GM18511 (cell line): ENCODE data around the gene ETS1.

ENCODE experiments used
- ATAC-seq: cut with Tn5 transposase; IDR thresholded peaks from one replicate; pipeline ENCODE4 v1.9.1; 2021; ENCODE audit warnings: mild to moderate bottlenecking, moderate library complexity; ENCODE audit not compliant: unreplicated experiment

Gene ETS1

DNA sequence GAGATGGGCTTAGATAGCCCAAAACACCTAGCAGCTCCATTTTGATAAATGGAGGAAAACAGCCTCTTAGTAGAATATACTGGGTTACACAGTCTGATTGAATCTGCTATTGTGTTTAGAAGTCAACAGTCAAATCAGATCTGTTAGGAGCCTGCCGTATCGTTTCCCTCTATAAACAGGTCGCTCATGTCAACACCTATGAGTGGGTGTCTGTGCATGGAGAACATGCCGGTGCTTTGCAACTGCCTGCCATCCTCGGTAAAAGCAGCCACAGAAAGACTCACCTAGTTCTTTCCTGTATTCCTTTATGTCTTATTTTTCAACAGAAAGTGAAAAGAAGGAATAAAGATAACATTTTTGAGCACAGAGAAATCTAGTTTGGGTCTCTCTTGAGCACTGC is 99.4 kb downstream of the ETS1 start:
- no peak for ATAC-seq

DNA sequence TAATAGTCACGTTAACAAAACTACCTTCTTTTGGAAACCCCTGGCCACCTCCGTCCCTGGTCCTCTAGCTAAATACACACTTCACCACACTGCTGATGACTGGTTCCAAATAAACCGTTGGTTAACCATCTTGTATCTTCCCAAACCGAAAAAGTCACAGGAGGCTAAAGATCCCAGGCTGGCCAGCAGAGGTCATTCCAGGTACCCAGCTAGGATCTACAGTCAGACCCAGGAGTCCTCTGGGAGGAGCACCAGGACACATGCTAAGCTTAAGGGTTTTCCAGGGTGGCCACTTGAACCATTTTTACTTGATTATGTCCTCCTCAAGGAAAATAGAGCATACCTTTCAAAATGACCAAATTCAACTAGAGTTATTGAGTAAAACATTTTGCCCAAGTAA is 103.2 kb downstream of the ETS1 start:
- no peak for ATAC-seq

DNA sequence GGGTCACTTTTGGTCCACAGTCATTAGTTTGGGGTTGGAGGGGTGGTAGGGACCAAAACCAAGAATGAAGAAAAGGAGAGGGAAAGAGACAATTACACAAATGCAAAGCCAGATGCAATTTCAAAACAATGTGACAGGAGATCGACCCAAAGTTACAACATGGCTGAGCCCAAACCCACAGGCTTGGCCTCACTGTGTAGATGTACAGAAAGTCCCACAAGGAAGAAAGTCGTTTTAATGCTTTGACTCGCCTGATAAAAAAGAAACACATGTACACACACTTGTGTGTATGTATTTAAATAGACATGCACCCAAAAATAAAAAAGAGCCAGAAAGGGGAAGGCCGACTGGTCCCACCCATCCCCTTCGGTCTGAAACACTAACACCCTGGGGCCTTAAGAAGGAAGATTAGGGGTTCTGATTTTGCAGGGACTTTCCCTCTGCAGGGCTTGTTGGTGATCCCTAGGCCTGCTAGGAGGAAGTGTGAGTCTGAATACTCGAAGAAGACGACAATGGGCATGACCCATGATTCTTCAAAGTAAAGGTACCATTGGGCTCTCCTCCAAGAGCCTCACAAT is 104.1 kb downstream of the ETS1 start:
- ATAC-seq: peak; percentile 85

DNA sequence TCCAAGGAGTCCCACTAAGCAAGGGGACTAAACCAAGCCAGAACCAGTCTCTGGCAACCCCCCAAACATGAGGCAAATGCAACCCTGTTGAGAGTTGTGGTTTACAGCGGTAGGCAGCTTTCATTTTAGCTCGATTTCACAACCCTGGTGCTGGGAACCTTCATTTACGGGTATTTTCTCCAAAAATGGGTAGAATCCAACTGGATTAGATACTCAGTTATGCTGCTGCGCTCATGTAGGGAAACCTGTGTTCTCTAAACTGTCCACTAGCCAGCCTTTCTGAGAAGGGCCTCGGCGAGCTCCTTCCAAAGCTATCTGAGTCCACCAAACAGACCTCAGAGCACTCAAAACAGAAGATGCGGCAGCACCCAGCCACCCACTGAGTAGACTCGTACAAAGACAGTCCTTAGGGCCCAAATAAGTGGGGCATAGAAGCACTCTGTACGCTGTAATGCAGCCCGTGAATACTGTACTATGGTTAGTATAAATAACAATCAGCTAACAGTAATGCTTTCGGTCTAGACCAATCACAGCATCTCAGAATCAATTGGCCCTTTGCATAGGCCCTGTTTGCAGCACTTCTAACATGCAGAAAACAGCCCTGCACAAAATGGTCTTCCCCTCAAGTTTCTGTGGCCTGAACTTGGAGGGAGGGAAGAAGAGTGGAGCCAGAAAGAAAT is 104.7 kb downstream of the ETS1 start:
- ATAC-seq: peak; percentile 53

DNA sequence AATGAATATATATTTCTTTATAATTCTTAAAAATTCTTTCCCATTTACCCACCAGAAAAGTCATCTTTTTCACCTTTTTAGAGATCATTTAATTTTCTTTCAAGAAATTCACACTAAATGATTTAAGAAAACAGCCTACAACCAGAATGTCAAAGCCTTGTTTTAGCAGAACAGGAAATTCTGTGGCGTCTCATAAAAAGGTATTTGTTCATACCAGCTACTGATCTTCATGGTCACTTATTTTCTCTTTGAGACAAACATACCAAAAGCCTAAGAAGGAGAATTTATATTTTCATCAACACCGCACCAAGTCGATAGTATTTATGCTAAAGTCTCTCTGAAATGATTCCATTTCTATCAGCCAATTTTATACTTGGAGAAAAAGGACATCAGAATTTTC is 105.3 kb downstream of the ETS1 start:
- ATAC-seq: no peak

DNA sequence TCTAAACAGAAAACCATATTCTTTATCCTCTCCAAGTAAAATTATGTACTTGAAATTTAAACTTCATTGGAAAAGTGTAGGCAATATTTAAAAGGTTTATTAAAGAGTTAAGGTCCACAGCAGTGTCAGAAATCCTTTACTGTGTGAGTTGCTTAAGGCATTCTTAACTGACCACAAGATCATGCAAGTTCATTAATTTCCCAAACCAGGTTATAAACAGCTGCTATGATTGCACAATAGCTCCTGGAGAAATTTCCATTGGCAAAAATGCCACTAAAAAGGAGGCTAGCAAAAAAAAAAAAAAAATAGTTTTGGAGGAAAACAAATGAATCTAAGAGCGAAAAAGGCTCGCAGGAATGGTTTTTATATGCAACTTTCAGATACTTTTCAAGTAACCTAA is 106.2 kb downstream of the ETS1 start:
- no peak for ATAC-seq

DNA sequence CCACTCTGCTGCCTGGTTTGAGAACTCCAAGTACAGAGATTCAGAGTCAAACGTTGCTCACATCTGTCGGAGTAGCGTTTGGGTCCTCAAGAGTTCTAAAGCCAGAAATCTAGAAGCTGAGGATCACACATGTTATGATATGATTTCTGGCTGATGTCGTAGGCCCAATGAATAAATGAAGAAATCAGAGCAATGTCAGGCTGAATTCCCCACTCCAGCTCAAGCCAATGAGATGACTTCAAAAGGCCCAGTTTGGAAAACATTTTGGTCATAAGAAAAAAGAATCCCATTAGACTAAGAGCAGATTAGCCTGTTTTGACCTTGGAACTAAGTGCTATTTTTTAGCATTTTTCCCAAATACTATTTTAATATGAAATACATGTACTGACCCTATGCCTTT is 106.7 kb downstream of the ETS1 start:
- ATAC-seq: no peak

DNA sequence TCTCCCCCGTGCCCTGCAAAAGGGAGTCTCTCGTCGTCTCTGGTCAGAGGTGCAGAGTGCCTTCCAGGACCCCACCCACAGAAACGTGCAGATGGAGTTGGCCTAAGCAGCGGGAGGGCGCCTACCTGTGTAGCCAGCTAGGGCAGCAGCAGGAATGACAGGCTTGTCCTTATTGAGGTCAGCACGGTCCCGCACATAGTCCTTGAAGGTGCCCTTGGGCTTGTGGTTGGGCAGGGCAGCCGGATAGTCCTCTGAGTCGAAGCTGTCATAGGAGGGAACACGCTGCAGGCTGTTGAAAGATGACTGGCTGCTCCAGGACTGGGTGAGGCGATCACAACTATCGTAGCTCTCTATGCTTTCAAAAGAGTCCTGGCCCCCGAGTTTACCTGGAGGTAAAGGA is 107.3 kb downstream of the ETS1 start:
- no peak for ATAC-seq

DNA sequence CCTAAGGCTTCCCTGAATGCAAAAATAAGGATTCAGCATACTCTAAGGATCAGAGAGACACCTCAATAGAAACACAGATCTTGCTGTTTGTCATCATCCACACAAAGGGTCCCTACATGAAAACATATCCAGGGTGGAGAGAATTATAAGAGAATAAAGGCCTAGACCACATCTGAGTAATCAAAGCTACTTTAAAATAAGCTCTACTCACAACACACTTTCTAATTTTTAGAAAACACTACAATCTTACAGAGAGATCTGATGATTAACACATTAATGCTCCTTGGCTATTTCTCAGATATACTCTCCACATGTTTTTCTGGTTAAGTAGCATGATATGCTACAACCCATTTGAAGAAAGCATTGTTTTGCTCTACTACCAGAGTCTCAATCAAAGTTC is 108.2 kb downstream of the ETS1 start:
- ATAC-seq: no peak

DNA sequence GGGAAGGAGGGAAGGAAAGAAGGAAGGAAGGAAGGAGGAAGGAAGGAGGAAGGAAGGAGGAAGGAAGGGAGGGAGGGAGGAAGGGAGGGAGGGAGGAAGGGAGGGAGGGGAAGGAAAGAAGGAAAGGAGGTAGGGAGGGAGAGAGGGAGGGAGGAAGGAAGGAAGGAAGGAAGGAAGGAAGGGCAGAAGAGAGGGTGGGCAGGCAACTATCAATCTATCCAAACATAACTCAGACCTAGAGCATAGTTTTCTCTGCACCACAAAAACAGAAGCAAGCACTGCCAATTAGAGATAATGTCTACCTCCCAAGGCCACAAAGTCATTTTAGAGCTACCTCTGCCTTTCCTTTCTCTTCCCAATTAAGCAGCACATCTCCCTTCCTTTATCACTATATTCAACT is 109.1 kb downstream of the ETS1 start:
- no peak for ATAC-seq

DNA sequence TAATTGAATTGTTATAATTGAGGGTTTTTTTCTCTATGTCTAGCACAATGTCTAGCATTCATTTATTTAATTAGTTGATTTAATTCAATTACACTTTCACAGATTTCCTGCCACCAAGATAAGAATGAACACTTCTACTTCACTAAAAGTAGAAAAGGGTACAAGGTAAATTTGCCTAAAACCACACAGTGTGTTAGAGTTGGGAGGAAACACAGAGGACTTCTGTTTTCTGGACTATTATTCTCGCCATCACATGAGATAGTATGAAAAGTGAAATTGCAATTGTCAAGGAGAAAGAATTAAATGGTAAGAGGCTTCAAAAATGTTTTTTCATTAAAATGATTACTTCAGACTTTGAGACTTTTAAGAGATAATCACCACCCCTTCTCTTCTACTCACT is 109.5 kb downstream of the ETS1 start:
- ATAC-seq: no peak

DNA sequence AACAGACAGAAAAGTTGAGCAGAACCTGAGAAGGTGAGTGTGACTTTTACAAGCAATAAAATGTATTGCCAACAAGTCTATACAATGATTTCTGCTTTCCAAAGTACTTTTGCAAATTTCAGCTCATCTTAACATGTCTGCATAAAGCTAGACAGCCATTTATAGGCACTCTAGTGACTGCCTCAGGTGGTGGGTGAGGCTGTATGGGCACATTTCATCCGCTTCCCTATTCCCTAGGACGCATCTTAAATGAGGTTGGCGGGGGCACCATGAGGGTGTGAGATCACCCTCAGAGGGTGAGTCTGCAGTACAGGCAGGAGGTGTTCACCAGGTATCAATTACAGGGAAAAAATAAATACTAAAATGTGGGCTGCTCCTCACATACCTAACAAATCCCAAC is 110.1 kb downstream of the ETS1 start:
- no peak for ATAC-seq

DNA sequence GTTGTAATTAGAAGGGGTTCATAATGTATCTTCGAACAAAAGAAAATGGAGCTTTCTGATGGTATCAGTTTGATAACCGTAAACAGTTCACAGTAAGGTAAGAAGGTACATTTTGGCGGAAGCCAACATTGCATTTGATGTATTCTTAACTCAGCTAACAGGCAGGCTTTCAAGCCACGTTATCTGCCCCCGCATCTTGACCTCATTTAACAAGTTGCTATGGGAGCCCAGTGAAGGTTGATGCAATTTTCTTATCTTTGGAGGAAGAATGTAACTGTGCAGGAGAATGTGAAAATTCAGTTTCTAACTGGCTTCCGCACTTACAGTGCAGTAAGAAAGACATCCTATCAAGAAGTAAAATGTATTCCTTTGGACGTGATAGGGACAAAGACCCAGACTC is 110.6 kb downstream of the ETS1 start:
- ATAC-seq: no peak

DNA sequence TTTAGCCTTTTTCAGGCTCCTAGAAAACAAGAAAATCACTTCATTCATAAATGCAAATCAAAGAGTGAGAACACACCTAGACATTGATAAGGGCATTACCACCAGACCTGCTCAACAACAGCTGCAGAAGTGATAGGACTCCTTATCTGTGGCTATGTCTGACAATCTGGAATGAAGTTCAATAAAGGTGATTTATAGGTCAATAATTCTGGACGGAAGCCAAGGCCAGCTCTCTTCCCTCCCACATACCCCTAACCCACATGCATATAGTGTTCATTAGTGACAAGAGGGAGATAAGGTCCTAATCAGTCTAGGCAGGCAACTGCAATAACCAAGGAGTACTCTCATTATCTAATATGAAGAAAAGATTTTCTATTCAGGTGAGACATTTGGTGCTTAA is 111.3 kb downstream of the ETS1 start:
- ATAC-seq: no peak

DNA sequence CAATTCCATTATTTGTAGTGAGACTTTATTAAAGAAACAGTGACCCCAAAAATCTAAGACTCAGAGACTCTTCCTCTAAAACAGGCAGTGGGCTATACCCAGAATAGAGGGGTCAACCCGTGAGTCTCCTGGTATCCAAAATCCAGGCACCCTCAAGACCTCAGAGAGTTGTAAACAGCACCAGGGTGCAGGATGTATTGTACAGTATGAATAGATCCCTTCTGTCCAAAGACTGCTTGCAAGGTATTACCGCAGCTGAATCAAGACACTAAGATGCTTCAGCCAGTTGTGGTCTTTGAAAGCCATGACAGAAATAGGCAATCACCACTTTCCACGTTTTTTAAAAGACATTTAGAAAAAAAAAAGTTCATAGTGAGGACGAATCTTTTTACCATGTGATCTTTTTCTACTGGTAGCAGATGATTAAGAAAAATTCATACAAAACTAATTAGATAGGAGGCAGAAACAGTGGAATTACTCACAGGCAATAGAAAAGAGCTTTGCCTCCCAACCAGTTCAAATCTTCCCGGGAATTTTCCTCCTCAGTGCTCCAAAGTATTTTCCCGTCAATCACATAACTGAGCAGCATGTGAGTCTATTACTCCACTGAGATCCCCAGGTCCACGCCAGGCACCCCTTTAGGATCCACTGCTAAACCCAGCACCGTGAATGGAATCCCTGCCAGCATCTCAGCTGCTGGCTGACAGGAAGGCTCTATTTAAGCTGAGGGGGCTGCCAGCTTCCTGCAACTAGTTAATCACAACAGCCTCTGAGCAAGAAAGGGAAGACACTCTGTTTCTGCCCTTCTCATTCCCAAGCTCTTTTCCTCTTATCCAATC is 113.1 kb downstream of the ETS1 start:
- no peak for ATAC-seq

DNA sequence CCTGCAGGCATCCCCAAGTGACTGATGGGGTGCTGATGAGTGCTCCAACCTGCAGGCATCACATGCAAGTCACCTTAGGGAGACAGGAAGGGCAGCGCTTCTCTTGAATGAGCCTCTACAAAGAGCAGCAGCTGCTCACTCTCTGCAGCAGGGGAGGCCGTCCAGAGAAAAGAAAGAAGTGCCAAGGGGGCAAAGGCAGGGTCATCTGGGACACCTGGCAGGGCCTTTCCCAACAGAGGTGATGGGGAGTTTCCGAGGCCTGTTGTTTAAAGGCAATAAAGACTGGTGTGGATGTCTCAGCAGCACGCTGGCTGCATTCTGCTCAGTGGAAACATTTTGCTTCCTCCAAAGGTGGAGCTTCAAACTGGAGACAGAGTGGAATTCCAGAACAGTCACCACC is 113.7 kb downstream of the ETS1 start:
- no peak for ATAC-seq

DNA sequence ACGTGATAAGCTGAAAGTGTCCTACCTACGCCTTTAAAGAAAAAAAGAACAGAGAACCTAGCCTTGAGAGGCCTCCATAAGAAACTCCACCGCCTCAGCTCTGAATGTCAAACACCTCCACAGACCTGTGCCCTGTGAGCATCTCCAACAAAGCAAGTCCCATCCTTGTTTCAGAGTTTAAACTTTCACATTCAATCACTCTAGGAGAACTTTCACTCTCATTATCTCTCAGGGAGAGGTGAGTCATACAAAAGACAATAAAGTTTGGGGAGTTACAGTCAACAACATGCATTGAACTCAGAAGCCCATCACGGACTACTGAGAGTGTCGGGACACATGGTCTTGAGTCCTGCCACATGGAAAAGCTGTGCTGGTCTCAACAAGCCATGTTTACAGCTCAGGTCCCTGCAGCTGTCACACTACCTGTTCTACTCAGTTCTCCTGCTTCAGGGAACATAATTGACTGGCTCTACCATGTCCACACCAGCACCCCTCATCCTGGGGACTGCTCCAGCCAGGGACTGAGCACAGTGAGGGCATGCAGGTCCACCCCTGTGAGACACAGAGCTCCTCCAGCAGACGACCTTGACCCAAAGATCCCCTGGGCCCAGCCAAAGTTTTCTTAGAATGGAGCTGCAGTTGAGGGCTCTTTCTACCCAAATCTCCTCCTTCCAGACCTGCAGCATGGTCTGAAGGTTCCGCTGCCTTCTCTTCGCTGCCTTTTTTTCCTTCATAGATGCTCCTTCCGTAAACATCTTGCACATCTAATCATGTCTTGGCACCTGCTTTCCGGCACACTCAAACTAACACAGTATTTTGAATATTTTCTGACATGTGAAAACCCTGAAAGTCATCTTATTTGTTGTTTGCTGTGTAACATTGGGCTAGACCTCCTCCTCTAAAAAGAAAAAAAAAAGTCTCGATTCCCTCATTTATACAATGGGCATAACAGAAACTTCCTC is 114.9 kb downstream of the ETS1 start:
- ATAC-seq: peak; percentile 61

DNA sequence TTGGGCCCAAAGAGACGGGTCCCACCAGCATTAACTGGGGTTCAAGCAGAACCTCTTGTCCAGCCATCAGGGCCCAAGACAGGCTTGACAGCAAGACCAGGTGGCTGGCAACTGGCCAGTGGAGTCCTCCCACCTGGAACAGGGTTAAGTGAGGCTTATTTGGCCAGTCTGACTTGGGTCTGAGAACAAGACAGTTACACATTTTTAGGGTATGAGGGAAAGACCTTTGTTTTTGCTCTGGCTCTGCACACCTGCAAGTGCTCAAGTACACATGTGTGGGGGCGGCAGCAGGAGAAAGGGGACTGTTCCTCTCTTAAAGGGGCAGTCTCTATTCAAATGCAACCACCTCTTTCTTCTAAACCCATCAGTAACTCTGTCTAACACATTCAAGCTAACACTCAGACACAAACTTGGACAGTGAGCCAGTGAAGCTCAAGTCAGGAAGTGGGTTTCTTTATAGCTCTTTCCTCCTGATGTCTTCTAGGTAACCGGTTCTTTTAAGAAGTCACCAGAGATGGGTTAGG is 116.2 kb downstream of the ETS1 start:
- ATAC-seq: peak; percentile 45

DNA sequence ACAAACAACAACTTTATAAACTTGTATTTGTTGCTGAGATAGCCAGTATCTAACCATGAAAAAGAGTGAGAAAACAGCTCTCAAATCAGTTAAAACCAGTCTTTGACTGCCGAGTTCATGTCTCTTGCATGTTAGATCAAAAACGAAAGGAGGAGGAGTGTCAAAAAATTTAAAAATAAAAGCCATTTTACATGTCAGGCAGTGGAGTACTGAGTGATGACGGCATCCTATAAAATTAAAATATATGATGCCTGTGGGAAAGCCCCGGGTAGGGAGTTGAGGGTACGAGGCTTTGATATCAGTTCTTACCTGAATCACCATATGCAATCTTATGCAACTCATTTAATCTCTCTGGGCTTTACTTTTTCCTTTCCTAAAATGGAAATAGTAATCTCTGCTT is 117.3 kb downstream of the ETS1 start:
- ATAC-seq: no peak

DNA sequence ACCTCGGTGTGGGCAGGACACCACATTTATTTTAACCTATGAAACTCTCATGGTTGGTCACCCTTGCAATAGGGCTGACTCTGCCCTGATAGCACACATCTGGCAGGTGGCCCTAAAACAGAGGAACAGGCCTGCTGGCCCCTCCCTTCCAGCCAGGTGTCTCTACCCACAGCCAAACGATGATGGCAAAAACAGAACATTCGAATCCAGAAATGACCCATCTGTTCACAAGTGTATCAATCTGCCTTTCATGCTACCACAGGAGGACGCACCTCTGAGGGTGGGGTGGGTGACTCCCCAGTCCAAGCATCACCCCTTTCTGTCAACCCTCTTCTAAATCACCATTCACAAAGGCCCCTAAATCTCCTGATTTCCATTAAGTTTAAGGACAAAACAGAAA is 118.1 kb downstream of the ETS1 start:
- ATAC-seq: peak; percentile 49

DNA sequence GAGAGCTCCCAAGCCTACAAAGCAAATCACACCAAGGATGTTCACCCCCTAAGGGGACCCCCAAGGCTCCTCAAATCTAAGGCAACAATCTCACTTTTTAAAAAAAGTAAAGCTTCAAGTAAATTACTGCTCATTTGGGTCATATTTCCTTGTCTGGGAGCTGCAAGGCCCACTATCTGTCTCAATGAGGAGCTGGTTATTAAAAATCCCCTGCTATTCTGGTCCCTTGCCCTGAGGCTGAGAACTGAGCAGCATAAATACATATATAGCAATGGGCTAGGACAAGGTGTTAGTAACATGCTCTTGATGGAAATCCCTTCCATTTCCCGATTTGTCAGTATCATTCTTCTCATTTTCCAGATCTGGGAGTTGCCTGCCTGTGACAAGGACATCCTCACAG is 119.2 kb downstream of the ETS1 start:
- ATAC-seq: no peak
